ENCODE data around the gene CACNG3. TPM values are rescaled to one million over a fixed set of nuclear protein-coding genes. Genes with fewer than 3 reads are reported as not detected.

The CACNG3 gene
- polyA plus RNA-seq (2013): not detected in 2 replicates

DNA sequence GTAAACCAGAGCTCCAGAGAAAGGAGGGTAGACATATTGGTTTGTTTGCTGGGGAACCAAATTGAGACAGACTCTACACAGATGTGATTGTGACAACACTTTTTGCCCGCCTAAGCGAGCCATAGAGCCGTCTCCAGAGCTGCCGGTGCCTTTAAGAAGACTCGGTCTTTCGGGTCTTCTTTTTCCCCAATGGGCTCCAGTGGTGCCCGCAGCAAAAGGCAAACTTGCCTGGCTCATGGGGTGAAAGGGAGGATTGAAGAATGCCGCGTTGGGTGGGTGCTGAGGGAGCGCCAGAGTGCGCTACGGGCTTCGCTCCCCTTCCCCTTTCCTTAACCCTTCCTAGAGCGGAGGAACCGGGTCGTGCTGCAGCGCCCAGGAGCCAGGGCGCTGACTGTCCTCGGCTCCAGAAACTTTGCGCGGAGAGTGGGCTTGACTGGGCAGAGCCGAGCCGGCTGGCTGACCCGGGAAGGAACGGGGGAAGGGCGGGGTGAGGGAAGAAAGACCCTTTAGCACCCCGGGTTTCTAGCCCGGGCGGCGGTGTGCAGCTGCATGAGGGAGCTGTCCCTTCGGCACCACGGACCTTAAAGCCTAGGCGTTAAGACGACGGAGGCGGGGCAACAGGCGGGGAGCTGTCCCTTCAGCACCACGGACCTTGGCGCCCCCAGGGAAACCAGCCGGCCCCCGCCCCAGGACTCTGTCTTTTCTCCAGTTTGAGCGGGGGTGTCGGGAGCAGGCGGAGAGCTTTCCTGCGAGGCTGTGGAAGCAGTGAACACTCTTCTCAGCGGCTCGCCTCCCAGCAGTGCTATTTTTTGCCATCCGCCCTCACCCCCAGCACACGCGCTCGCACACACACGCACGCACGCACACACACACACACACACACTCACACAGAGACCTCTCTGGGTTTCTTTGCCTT is at the start of gene CACNG3:
Gene CACNG3, plus strand, starts transcription at position 880 of the 916 bp plus-strand sequence. CDS start 420 bp downstream, outside the sequence.
- Histone ChIP-seq H3K23ac (ENCODE audit: low read length) (no peak within 1 kb of the TSS), H2BK5ac (ENCODE audit: low read depth, low read length, poor library complexity) (no peak within 1 kb of the TSS), H3K9ac (ENCODE audit: low read length) (no peak within 1 kb of the TSS), H3K79me1 (ENCODE audit: low read length) (no peaks in the 10 kb centered on the region), H3K4ac (ENCODE audit: low read depth, low read length) (no peak within 1 kb of the TSS), H4K91ac (ENCODE audit: low read depth, low read length) (no peak within 1 kb of the TSS), H4K12ac (ENCODE audit: low read depth, low read length) (no peak within 1 kb of the TSS), H3K18ac (ENCODE audit: low read length) (no peak within 1 kb of the TSS), H2BK12ac (ENCODE audit: low read length) (no peak within 1 kb of the TSS), H3K4me1 (ENCODE audit: control insufficient read depth in 1 of 2, insufficient read depth in 2 of 2, low read length in 2 of 2) (no peaks in the 10 kb centered on the region), H3K4me3 (ENCODE audit: low read depth, low read length) (no peak within 1 kb of the TSS), H2AFZ (ENCODE audit: insufficient read depth, low read length, poor library complexity) (no peak within 1 kb of the TSS), H3K36me3 (ENCODE audit: control insufficient read depth in 1 of 2, insufficient read depth in 2 of 2, low read length in 2 of 2) (no peaks in the 10 kb centered on the region), H3K14ac (ENCODE audit: low read length) (no peak within 1 kb of the TSS), H3K27me3 (ENCODE audit: insufficient read depth, low read length) (peaks cover 2% of the 10 kb centered on the region), H3K4me2 (ENCODE audit: low read length) (peak within 1 kb of the TSS; percentile 46), H2BK120ac (ENCODE audit: insufficient read depth, low read length, poor library complexity) (no peak within 1 kb of the TSS), H3K79me2 (ENCODE audit: control insufficient read depth, insufficient read depth, low read length, poor library complexity) (no peaks in the 10 kb centered on the region), H3K9me3 (ENCODE audit: insufficient read depth, low read depth, low read length) (peaks cover 1% of the 10 kb centered on the region), H3K27ac (ENCODE audit: low read depth, low read length) (no peak within 1 kb of the TSS), H2AK5ac (ENCODE audit: low read length) (no peak within 1 kb of the TSS), H4K8ac (ENCODE audit: low read depth, low read length) (no peak within 1 kb of the TSS)
- WGBS (ENCODE audit: extremely low coverage, insufficient coverage, insufficient read length): no CpG with 5 or more reads among the region's 54 CpGs
- DNase-seq: peak; percentile 50 to 70

DNA sequence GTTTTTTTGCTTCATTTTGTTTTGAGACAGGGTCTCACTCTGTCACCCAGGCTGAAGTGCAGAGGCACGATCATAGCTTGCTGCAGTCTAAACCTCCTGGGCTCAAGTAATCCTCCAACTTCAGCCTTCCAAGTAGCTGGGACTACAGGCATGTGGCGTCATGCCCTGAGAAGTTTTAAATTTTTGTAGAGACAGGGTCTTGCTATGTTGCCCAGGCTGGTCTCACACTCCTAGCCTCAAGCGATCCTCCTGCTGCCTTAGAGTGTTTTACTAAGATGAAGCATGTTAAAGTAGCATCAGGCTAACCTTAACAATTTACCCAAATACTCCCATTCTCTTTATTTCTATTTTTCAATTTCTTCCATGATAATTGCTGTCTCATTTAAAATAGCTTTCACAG is 49.2 kb upstream of the CACNG3 start:
- no peak overlapping the region for H3K14ac ChIP-seq (ENCODE audit: low read length)
- no CpG with 5 or more reads among the region's 3 CpGs for WGBS (ENCODE audit: extremely low coverage, insufficient coverage, insufficient read length)
- H3K36me3 ChIP-seq (ENCODE audit: control insufficient read depth in 1 of 2, insufficient read depth in 2 of 2, low read length in 2 of 2): no peaks in the 10 kb centered on the region
- no peaks in the 10 kb centered on the region for H3K79me1 ChIP-seq (ENCODE audit: low read length)
- no peak overlapping the region for H2AK5ac ChIP-seq (ENCODE audit: low read length)
- H3K18ac ChIP-seq (ENCODE audit: low read length): no peak overlapping the region
- H4K8ac ChIP-seq (ENCODE audit: low read depth, low read length): no peak overlapping the region
- H3K4ac ChIP-seq (ENCODE audit: low read depth, low read length): no peak overlapping the region
- H3K27me3 ChIP-seq (ENCODE audit: insufficient read depth, low read length): no peaks in the 10 kb centered on the region
- no peak overlapping the region for H4K91ac ChIP-seq (ENCODE audit: low read depth, low read length)
- no peaks in the 10 kb centered on the region for H3K9me3 ChIP-seq (ENCODE audit: insufficient read depth, low read depth, low read length)
- H3K27ac ChIP-seq (ENCODE audit: low read depth, low read length): no peak overlapping the region
- no peak overlapping the region for H3K4me2 ChIP-seq (ENCODE audit: low read length)
- no peak overlapping the region for H3K23ac ChIP-seq (ENCODE audit: low read length)
- no peak overlapping the region for H2BK5ac ChIP-seq (ENCODE audit: low read depth, low read length, poor library complexity)
- H3K4me3 ChIP-seq (ENCODE audit: low read depth, low read length): no peak overlapping the region
- H3K9ac ChIP-seq (ENCODE audit: low read length): no peak overlapping the region
- H3K79me2 ChIP-seq (ENCODE audit: control insufficient read depth, insufficient read depth, low read length, poor library complexity): no peaks in the 10 kb centered on the region
- no peak overlapping the region for H2BK12ac ChIP-seq (ENCODE audit: low read length)
- peak; percentile 47 to 66 for DNase-seq
- no peak overlapping the region for H2AFZ ChIP-seq (ENCODE audit: insufficient read depth, low read length, poor library complexity)
- H3K4me1 ChIP-seq (ENCODE audit: control insufficient read depth in 1 of 2, insufficient read depth in 2 of 2, low read length in 2 of 2): no peaks in the 10 kb centered on the region
- H2BK120ac ChIP-seq (ENCODE audit: insufficient read depth, low read length, poor library complexity): no peak overlapping the region
- H4K12ac ChIP-seq (ENCODE audit: low read depth, low read length): no peak overlapping the region

DNA sequence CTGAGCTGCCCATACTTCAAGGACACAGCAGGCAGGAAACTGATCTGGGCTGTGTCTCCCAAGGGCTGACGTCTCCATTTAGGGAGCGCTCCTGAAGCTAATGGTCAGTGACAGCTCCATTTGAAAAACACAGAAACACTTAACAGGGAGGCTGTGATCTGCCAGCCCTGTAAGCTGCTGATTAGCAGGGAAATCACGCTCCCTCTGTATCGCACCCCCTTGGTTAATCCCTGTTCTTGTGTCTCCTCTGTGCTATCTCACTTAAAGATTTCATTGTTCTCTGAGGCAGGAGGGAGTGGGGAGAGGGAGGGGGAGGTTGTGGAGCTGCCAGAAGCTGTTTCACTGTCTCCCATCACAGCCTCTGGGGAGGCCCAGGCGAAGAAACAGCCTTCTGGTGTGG is 47.4 kb upstream of the CACNG3 start:
- no CpG with 5 or more reads among the region's 5 CpGs for WGBS (ENCODE audit: extremely low coverage, insufficient coverage, insufficient read length)

DNA sequence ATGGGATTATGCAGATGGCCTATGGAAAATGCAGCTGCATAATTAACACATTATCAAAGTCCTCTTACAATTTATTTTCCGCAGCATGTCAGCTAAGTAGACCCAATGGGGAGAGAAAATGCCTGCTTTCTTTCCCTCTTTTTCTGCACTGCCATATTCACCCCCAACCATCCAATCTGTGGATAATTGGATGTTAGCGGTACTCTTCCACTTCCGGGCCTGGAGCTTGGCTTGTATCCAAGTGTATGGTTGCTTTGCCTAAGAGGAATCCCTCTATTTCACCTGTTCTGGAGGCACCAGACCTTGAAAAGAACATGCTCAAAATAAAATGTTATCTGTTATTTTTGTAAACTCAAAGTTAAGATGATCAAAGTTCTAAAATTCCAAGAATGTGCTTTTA is 41.1 kb upstream of the CACNG3 start:
- no peaks in the 10 kb centered on the region for H3K36me3 ChIP-seq (ENCODE audit: control insufficient read depth in 1 of 2, insufficient read depth in 2 of 2, low read length in 2 of 2)
- no peaks in the 10 kb centered on the region for H3K4me1 ChIP-seq (ENCODE audit: control insufficient read depth in 1 of 2, insufficient read depth in 2 of 2, low read length in 2 of 2)
- no peak overlapping the region for H3K4me2 ChIP-seq (ENCODE audit: low read length)
- no peaks in the 10 kb centered on the region for H3K79me2 ChIP-seq (ENCODE audit: control insufficient read depth, insufficient read depth, low read length, poor library complexity)
- no peak overlapping the region for H2AFZ ChIP-seq (ENCODE audit: insufficient read depth, low read length, poor library complexity)
- H3K9ac ChIP-seq (ENCODE audit: low read length): no peak overlapping the region
- no peaks in the 10 kb centered on the region for H3K79me1 ChIP-seq (ENCODE audit: low read length)
- H3K18ac ChIP-seq (ENCODE audit: low read length): no peak overlapping the region
- H3K4me3 ChIP-seq (ENCODE audit: low read depth, low read length): no peak overlapping the region
- H3K27me3 ChIP-seq (ENCODE audit: insufficient read depth, low read length): no peaks in the 10 kb centered on the region
- H2BK12ac ChIP-seq (ENCODE audit: low read length): no peak overlapping the region
- no peak overlapping the region for H3K23ac ChIP-seq (ENCODE audit: low read length)
- H3K4ac ChIP-seq (ENCODE audit: low read depth, low read length): no peak overlapping the region
- no peak overlapping the region for H3K27ac ChIP-seq (ENCODE audit: low read depth, low read length)
- H2BK120ac ChIP-seq (ENCODE audit: insufficient read depth, low read length, poor library complexity): no peak overlapping the region
- no peak overlapping the region for H2BK5ac ChIP-seq (ENCODE audit: low read depth, low read length, poor library complexity)
- no peak overlapping the region for H2AK5ac ChIP-seq (ENCODE audit: low read length)
- no peak overlapping the region for H3K14ac ChIP-seq (ENCODE audit: low read length)
- no peak overlapping the region for H4K12ac ChIP-seq (ENCODE audit: low read depth, low read length)
- no CpG with 5 or more reads among the region's 3 CpGs for WGBS (ENCODE audit: extremely low coverage, insufficient coverage, insufficient read length)
- no peak for DNase-seq
- peaks cover 2% of the 10 kb centered on the region for H3K9me3 ChIP-seq (ENCODE audit: insufficient read depth, low read depth, low read length)
- H4K91ac ChIP-seq (ENCODE audit: low read depth, low read length): no peak overlapping the region
- H4K8ac ChIP-seq (ENCODE audit: low read depth, low read length): no peak overlapping the region

More for the DNA sequence above, 47.4 kb upstream of the CACNG3 start:
- Histone ChIP-seq H3K27me3 (ENCODE audit: insufficient read depth, low read length) (no peaks in the 10 kb centered on the region), H3K79me1 (ENCODE audit: low read length) (no peaks in the 10 kb centered on the region), H2AK5ac (ENCODE audit: low read length) (no peak overlapping the region), H3K36me3 (ENCODE audit: control insufficient read depth in 1 of 2, insufficient read depth in 2 of 2, low read length in 2 of 2) (no peaks in the 10 kb centered on the region), H4K91ac (ENCODE audit: low read depth, low read length) (no peak overlapping the region), H3K9ac (ENCODE audit: low read length) (no peak overlapping the region), H3K14ac (ENCODE audit: low read length) (no peak overlapping the region), H2BK12ac (ENCODE audit: low read length) (no peak overlapping the region), H3K4me2 (ENCODE audit: low read length) (no peak overlapping the region), H3K4me1 (ENCODE audit: control insufficient read depth in 1 of 2, insufficient read depth in 2 of 2, low read length in 2 of 2) (no peaks in the 10 kb centered on the region), H3K4ac (ENCODE audit: low read depth, low read length) (no peak overlapping the region), H2BK5ac (ENCODE audit: low read depth, low read length, poor library complexity) (no peak overlapping the region), H3K18ac (ENCODE audit: low read length) (no peak overlapping the region), H4K8ac (ENCODE audit: low read depth, low read length) (no peak overlapping the region), H4K12ac (ENCODE audit: low read depth, low read length) (no peak overlapping the region), H3K23ac (ENCODE audit: low read length) (no peak overlapping the region), H3K9me3 (ENCODE audit: insufficient read depth, low read depth, low read length) (no peaks in the 10 kb centered on the region), H2AFZ (ENCODE audit: insufficient read depth, low read length, poor library complexity) (no peak overlapping the region), H2BK120ac (ENCODE audit: insufficient read depth, low read length, poor library complexity) (no peak overlapping the region), H3K4me3 (ENCODE audit: low read depth, low read length) (no peak overlapping the region), H3K79me2 (ENCODE audit: control insufficient read depth, insufficient read depth, low read length, poor library complexity) (no peaks in the 10 kb centered on the region), H3K27ac (ENCODE audit: low read depth, low read length) (no peak overlapping the region)
- no peak for DNase-seq

All from trophoblast cell (in vitro differentiated cells and primary cell).